Measurements from ENCODE around the gene ASCC1. TPM values are rescaled to one million over a fixed set of nuclear protein-coding genes. Genes with fewer than 3 reads are reported as not detected.

Gene ASCC1
- total and polyA plus RNA-seq, 2 experiments from 2014 or later, result 13.7 to 37.2 TPM

DNA sequence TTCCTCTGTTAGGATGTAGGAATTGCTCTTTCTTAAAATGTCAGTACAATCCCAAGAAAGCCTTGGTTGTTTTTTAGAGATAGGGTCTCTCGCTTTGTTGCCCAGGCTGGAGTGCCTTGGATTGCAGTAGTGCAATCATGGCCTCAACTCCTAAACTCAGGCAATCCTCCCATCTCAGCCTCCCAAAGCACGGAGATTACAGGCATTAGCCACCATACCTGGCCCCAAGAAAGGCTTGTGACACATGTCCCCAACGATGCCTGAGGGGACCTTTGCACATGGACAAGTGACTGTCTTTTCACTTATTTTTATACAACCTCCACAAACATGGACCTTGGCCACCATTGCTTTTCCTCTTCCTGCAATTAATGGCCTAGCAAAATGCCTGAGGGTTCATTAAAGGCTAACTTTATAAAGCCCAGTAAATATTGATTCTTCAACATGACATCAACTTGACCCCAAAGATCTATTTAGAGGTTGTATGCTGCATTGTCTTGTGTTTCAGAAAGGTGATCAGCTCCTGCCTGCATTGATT, 117.7 kb downstream of the ASCC1 start:
- Mint-ChIP-seq H3K36me3 (ENCODE audit: low read depth) (peaks cover 6% of the 10 kb centered on the region; the same call in 1 of the 3 replicates), H3K27me3 (ENCODE audit: insufficient read depth, low read depth, poor library complexity) (no peaks in the 10 kb centered on the region), H3K4me1 (peaks cover 2% of the 10 kb centered on the region; the same call in 2 of the 3 replicates), H3K9me3 (no peaks in the 10 kb centered on the region), H3K27ac (no peak overlapping the region), H3K4me3 (no peak overlapping the region)
- DNase-seq (ENCODE audit: low spot score) (no peak), ATAC-seq (no peak)
- Histone ChIP-seq H3K4me2 (no peak overlapping the region), H3K9me2 (ENCODE audit: insufficient read depth) (no peaks in the 10 kb centered on the region), H3K27ac (ENCODE audit: low read depth) (no peak overlapping the region), H4K20me1 (replicated peaks; ENCODE audit: insufficient read depth) (no peaks in the 10 kb centered on the region), H2AFZ (no peak overlapping the region), H3K36me3 (ENCODE audit: insufficient read depth) (no peaks in the 10 kb centered on the region), H3K4me3 (no peak overlapping the region), H3K4me1 (ENCODE audit: insufficient read depth) (no peaks in the 10 kb centered on the region), H3K79me2 (replicated peaks; ENCODE audit: insufficient read depth) (no peaks in the 10 kb centered on the region), H3F3A (replicated peaks; ENCODE audit: low read depth) (no peaks in the 10 kb centered on the region), H3K27me3 (ENCODE audit: insufficient read depth) (no peaks in the 10 kb centered on the region)
- TF ChIP-seq ETS1 (IDR thresholded peaks at IDR 0.05) (no peak), JUNB (IDR thresholded peaks at IDR 0.05; ENCODE audit: unreplicated experiment) (no peak), EZH2 (IDR thresholded peaks at IDR 0.05; ENCODE audit: low read depth, unreplicated experiment) (no peak), ZNF331 (CRISPR knock-in tag; IDR thresholded peaks at IDR 0.05; ENCODE audit: low read depth) (no peak), CTCF (conservative IDR thresholded peaks at IDR 0.05; ENCODE audit: low read depth in 2 of 2) (no peak), POLR2AphosphoS5 (IDR thresholded peaks at IDR 0.05; ENCODE audit: low read depth) (no peak), STAT1 (IDR thresholded peaks at IDR 0.05; ENCODE audit: unreplicated experiment) (no peak), CREB1 (CRISPR knock-in tag; IDR thresholded peaks at IDR 0.05; ENCODE audit: low read depth) (no peak), ZNF114 (CRISPR knock-in tag; IDR thresholded peaks at IDR 0.05) (no peak), EZH2phosphoT487 (IDR thresholded peaks at IDR 0.05; ENCODE audit: unreplicated experiment) (no peak), ZNF462 (CRISPR knock-in tag; IDR thresholded peaks at IDR 0.05) (no peak)
- TF ChIP-seq, protein P1, sequence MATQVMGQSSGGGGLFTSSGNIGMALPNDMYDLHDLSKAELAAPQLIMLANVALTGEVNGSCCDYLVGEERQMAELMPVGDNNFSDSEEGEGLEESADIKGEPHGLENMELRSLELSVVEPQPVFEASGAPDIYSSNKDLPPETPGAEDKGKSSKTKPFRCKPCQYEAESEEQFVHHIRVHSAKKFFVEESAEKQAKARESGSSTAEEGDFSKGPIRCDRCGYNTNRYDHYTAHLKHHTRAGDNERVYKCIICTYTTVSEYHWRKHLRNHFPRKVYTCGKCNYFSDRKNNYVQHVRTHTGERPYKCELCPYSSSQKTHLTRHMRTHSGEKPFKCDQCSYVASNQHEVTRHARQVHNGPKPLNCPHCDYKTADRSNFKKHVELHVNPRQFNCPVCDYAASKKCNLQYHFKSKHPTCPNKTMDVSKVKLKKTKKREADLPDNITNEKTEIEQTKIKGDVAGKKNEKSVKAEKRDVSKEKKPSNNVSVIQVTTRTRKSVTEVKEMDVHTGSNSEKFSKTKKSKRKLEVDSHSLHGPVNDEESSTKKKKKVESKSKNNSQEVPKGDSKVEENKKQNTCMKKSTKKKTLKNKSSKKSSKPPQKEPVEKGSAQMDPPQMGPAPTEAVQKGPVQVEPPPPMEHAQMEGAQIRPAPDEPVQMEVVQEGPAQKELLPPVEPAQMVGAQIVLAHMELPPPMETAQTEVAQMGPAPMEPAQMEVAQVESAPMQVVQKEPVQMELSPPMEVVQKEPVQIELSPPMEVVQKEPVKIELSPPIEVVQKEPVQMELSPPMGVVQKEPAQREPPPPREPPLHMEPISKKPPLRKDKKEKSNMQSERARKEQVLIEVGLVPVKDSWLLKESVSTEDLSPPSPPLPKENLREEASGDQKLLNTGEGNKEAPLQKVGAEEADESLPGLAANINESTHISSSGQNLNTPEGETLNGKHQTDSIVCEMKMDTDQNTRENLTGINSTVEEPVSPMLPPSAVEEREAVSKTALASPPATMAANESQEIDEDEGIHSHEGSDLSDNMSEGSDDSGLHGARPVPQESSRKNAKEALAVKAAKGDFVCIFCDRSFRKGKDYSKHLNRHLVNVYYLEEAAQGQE (IDR thresholded peaks at IDR 0.05; ENCODE audit: unreplicated experiment), result no peak

Data from GM23338 (cell line).